Cardiac ventricle fibroblast (primary cell): ENCODE data around the gene MEAF6. TPM values are rescaled to one million over a fixed set of nuclear protein-coding genes. Genes with fewer than 3 reads are reported as not detected.

ENCODE experiments used
- total RNA-seq: library from RNA; depleted of rRNA; stranded (reverse); fragments of >200 nt; gene quantifications from 2 replicates; pipeline ENCODE4 v1.2.3, GENCODE V29; 2015

Gene MEAF6
- 49.9 and 54.2 TPM in 2 replicates for total RNA-seq

GRCh38 chr1:37514350-37515184 lies at the start of gene MEAF6:
TSS of gene MEAF6 (minus strand) at chr1:37514766. CDS start at chr1:37514746, 20 bp downstream.

GRCh38 chr1:37556712-37557196 lies 42.2 kb upstream of the MEAF6 start, which contains the start of gene DNALI1:
TSS of gene DNALI1 (plus strand) at chr1:37556940. CDS start at chr1:37556995, 55 bp downstream.

GRCh38 chr1:37553927-37554808 lies 39.6 kb upstream of the MEAF6 start, which contains the start of gene SNIP1:
TSS of gene SNIP1 (minus strand) at chr1:37554293. CDS start at chr1:37554229, 64 bp downstream.

GRCh38 chr1:37474046-37474696 lies 40.4 kb downstream of the MEAF6 start, which contains the start of gene ZC3H12A:
TSS of gene ZC3H12A (plus strand) at chr1:37474580. CDS start at chr1:37475497, 917 bp downstream.

Other genes with a start within 250 kb of the MEAF6 start
- 2.7 TPM in 2 replicates for gene ZC3H12A, start 40.2 kb downstream of the MEAF6 start, total RNA-seq
- gene SNIP1, start 39.5 kb upstream of the MEAF6 start, total RNA-seq, result 7.1 and 12.2 TPM in 2 replicates
- gene DNALI1, start 42.2 kb upstream of the MEAF6 start, total RNA-seq, result 3.6 and 4.5 TPM in 2 replicates
- 25.5 and 27.1 TPM in 2 replicates for gene GNL2, start 81.2 kb upstream of the MEAF6 start, total RNA-seq
- 0.06 TPM in 1 of 2 replicates, not detected in the other for gene RSPO1, start 120.1 kb upstream of the MEAF6 start, total RNA-seq
- gene CDCA8, start 177.8 kb upstream of the MEAF6 start, total RNA-seq, result 0.87 and 2.1 TPM in 2 replicates